CD14-positive monocyte (primary cell): ENCODE data around the gene ITPR1. TPM values are rescaled to one million over a fixed set of nuclear protein-coding genes. Genes with fewer than 3 reads are reported as not detected.
A peak's percentile ranks its signal among the peaks of the same experiment; 100 is the strongest.

Experiments
- DNase-seq, 3 donors: peaks; one replicate each; pipeline ENCODE4 v3.0.0-alpha.2; 2011 to 2022
- H2AFZ ChIP-seq: 2 replicates; pipeline ENCODE4 v1.6.0; 2012; ENCODE audit warnings: mild to moderate bottlenecking, low read depth, low read length, inconsistent platforms; ENCODE audit not compliant: insufficient read depth, poor library complexity, severe bottlenecking
- H3K27ac ChIP-seq, 2 donors: 1 replicate in 1 of 2; 2 replicates in 1 of 2; pipeline ENCODE4 v1.5.1; 2012 to 2013; ENCODE audit warnings: low read length in 2 of 2, control low read depth in 1 of 2, inconsistent platforms in 1 of 2, low read depth in 1 of 2, mild to moderate bottlenecking in 1 of 2
- H3K27me3 ChIP-seq, 2 donors: one replicate each; pipeline versions ENCODE4 v1.6.0 to v1.6.1; 2011 to 2013; ENCODE audit warnings: low read length in 2 of 2; ENCODE audit not compliant: control insufficient read depth in 2 of 2, insufficient read depth in 2 of 2
- H3K36me3 ChIP-seq, 2 donors: replicated peaks in 1 of 2; 1 replicate in 1 of 2; 2 replicates in 1 of 2; pipeline versions ENCODE4 v1.5.1 to v1.6.1; 2012 to 2013; ENCODE audit warnings: low read length in 2 of 2, control low read depth in 1 of 2, inconsistent platforms in 1 of 2, mild to moderate bottlenecking in 1 of 2; ENCODE audit not compliant: insufficient read depth in 2 of 2, control insufficient read depth in 1 of 2
- H3K4me1 ChIP-seq, 2 donors: 1 replicate in 1 of 2; 2 replicates in 1 of 2; pipeline versions ENCODE4 v1.5.1 to v1.6.1; 2012 to 2013; ENCODE audit warnings: low read length in 2 of 2, control low read depth in 1 of 2, inconsistent platforms in 1 of 2, mild to moderate bottlenecking in 1 of 2, moderate library complexity in 1 of 2; ENCODE audit not compliant: insufficient read depth in 2 of 2, control insufficient read depth in 1 of 2
- H3K4me2 ChIP-seq: replicated peaks from 2 replicates; pipeline ENCODE3; 2012; ENCODE audit warnings: low read length, moderate library complexity, mild to moderate bottlenecking; ENCODE audit not compliant: poor library complexity, severe bottlenecking; ENCODE audit errors: extremely low read depth
- H3K4me3 ChIP-seq, 3 experiments: fragments of 200-600 bp in 1 of 3; sonication (generic) in 1 of 3; replicated peaks in 1 of 3; 1 replicate in 2 of 3; 2 replicates in 1 of 3; pipeline ENCODE4 v1.5.1; 2011 to 2013; ENCODE audit warnings: low read length in 3 of 3, mild to moderate bottlenecking in 3 of 3, control low read depth in 2 of 3, low read depth in 2 of 3, inconsistent platforms in 1 of 3, moderate library complexity in 1 of 3
- H3K79me2 ChIP-seq: 2 replicates; pipeline ENCODE4 v1.6.0; 2012; ENCODE audit warnings: mild to moderate bottlenecking, control low read depth, inconsistent platforms, low read length, moderate library complexity; ENCODE audit not compliant: insufficient read depth
- H3K9ac ChIP-seq: 2 replicates; pipeline ENCODE4 v1.6.0; 2017; ENCODE audit warnings: low read length, mild to moderate bottlenecking; ENCODE audit not compliant: insufficient read depth, poor library complexity, severe bottlenecking
- H3K9me3 ChIP-seq, 2 donors: replicated peaks in 1 of 2; 1 replicate in 1 of 2; 2 replicates in 1 of 2; pipeline versions ENCODE4 v1.5.1 to v1.6.1; 2012 to 2013; ENCODE audit warnings: low read length in 2 of 2, control low read depth in 1 of 2; ENCODE audit not compliant: control insufficient read depth in 1 of 2, insufficient read depth in 1 of 2
- H4K20me1 ChIP-seq: 2 replicates; pipeline ENCODE4 v1.6.0; 2012; ENCODE audit warnings: mild to moderate bottlenecking, low read length, control low read depth, moderate library complexity; ENCODE audit not compliant: insufficient read depth
- H3K27ac Mint-ChIP-seq, 7 donors: one replicate each; pipeline ENCODE4 v1.8.0; 2020; ENCODE audit warnings: mild to moderate bottlenecking in 7 of 7, mixed read lengths in 7 of 7, moderate library complexity in 6 of 7, inconsistent platforms in 2 of 7
- H3K27me3 Mint-ChIP-seq, 3 donors: one replicate each; pipeline ENCODE4 v1.8.0; 2021 to 2022; ENCODE audit warnings: low read depth in 3 of 3, mild to moderate bottlenecking in 3 of 3, mixed read lengths in 3 of 3, moderate library complexity in 3 of 3, inconsistent platforms in 1 of 3
- H3K36me3 Mint-ChIP-seq, 2 donors: one replicate each; pipeline ENCODE4 v1.8.0; 2020; ENCODE audit warnings: mixed read lengths in 2 of 2, inconsistent platforms in 1 of 2, mild to moderate bottlenecking in 1 of 2
- H3K4me1 Mint-ChIP-seq: one replicate; pipeline ENCODE4 v1.8.0; 2020; ENCODE audit warnings: mild to moderate bottlenecking, mixed read lengths
- H3K4me3 Mint-ChIP-seq, 2 donors: one replicate each; pipeline ENCODE4 v1.8.0; 2020; ENCODE audit warnings: mild to moderate bottlenecking in 2 of 2, mixed read lengths in 2 of 2, moderate library complexity in 1 of 2
- H3K9me3 Mint-ChIP-seq, 7 donors: one replicate each; pipeline ENCODE4 v1.8.0; 2020 to 2022; ENCODE audit warnings: mixed read lengths in 7 of 7, mild to moderate bottlenecking in 6 of 7, moderate library complexity in 6 of 7, inconsistent platforms in 2 of 7
- CTCF ChIP-seq: fragments of 200-600 bp; IDR thresholded peaks from one replicate; pipeline ENCODE4 v1.8.0; 2022; ENCODE audit warnings: antibody characterized with exemption, mild to moderate bottlenecking
- WGBS: methylation state at CpG from one replicate; pipeline ENCODE4 v1.1.5; 2013; ENCODE audit warnings: missing lambda C conversion rate; ENCODE audit not compliant: insufficient coverage; 5-methylcytosine and 5-hydroxymethylcytosine counted together
- intact Hi-C, 2 donors: fragments of 100-400 bp; cut with micrococcal nuclease; formaldehyde crosslinking; loops; one replicate each; pipeline versions ENCODE4 v1.15.0 to v1.15.1; 2023
- polyA plus RNA-seq, 3 donors: library from polyadenylated mRNA; depleted of rRNA in 1 of 3; unstranded in 2 of 3; stranded (reverse) in 1 of 3; fragments of 300-500 nt in 2 of 3; fragments of >200 nt in 1 of 3; fragmentation: Illumina TruSeq in 2 of 3; gene quantifications; 1 replicate in 2 of 3; 2 replicates in 1 of 3; pipeline ENCODE4 v1.2.3, GENCODE V29; 2012 to 2021

ITPR1 gene
- polyA plus RNA-seq, 3 donors, result 3.2 to 21.1 (median 7.1) TPM

DNA sequence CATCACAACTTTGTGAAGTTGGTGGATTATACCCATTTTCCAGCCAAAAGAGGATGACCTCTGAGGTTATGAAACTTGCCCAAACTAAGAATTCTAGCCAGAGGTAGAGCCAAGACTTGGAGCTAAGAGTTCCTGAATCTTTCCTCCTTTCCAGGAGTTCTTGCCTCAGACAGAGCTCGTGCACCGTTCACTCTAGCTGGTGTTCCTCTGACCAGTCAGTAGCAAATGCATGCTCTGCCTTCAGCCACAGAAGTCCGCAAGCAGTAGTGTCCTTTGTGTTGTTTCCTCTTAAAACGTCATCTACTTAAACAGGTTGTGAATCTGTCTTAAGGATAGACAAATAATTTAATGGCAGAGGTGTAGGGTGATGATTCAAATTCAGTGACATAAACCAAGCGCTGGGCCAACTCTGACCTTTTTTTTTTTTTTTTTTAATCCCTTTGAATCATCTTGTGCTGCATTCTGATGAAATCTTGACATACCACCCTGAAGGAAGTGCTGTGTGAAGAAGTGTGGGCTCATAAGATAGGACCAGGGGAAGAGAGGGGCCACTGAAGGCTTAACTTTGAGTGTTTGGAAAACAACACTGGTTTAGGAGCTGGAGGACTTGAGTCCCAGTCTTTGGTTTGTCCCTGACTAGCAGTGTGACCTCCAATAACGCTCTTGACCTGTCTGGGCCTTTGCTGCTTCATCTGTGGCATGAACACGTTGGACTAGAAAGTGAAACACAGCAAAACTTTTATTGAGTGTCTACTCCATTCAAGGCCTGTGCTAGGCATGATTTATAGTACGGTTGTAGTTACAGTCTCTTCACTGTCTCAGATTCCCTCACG is 53.4 kb downstream of the ITPR1 start:
- Histone ChIP-seq H3K4me3 (no peak overlapping the region), H3K27ac (peak overlapping the region in 1 of 2 donors; percentile 68), H2AFZ (no peak overlapping the region), H3K36me3 (no peaks in the 10 kb centered on the region), H3K4me2 (no peak overlapping the region), H3K4me1 (peaks cover 41 to 59% of the 10 kb centered on the region in 2 donors), H3K9me3 (no peaks in the 10 kb centered on the region), H3K9ac (no peak overlapping the region), H3K79me2 (peaks cover 41% of the 10 kb centered on the region), H3K27me3 (no peaks in the 10 kb centered on the region), H4K20me1 (peaks cover 10% of the 10 kb centered on the region)
- H3K4me3 Mint-ChIP-seq, result no peak overlapping the region
- WGBS, result 54% methylated on average over 3 of the region's 9 CpGs
- H3K4me1 Mint-ChIP-seq, result peaks cover 35% of the 10 kb centered on the region
- H3K27me3 Mint-ChIP-seq, result no peaks in the 10 kb centered on the region
- DNase-seq, result peak in 1 of 3 donors; percentile 41
- peak overlapping the region in 4 of 7 donors; percentile 15 to 84 (median 31) for H3K27ac Mint-ChIP-seq
- intact Hi-C loops, result no loop called here
- H3K9me3 Mint-ChIP-seq, result no peaks in the 10 kb centered on the region
- TF ChIP-seq CTCF, result no peak
- peaks cover 9 to 11% of the 10 kb centered on the region in 2 donors for H3K36me3 Mint-ChIP-seq

DNA sequence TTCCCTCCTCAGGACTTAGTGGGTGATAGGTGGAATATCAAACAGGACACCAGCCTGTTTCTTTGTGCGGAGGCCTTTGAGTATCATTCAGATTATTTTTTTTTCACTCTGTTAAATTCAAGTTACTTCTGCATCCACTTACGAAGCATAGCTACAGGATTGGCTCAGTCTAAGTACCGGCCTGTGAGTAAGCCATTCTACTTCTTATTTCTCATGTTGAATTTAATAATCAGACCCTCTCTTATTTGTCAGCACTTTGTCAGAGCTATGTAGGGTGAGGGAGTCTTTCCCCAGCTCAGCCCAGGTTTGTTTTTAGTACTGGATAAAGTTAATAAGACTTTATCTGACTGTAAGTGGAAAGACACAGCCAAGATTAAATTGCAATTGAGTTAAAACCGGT is 54.7 kb downstream of the ITPR1 start:
- no peaks in the 10 kb centered on the region for H3K9me3 ChIP-seq
- no peak overlapping the region for H3K4me3 ChIP-seq
- intact Hi-C loops, result loop anchor here in 1 of 2 donors (2.0 kb wide), 1 partner anchor 17 kb away; no protein-coding TSS in a partner anchor
- H3K4me3 Mint-ChIP-seq, result no peak overlapping the region
- no peak for TF ChIP-seq CTCF
- DNase-seq, result peak in 2 of 3 donors; percentile 54 to 78
- H4K20me1 ChIP-seq, result peaks cover 7% of the 10 kb centered on the region
- no CpG with 5 or more reads among the region's 4 CpGs for WGBS
- H3K36me3 Mint-ChIP-seq, result peaks cover 9 to 13% of the 10 kb centered on the region in 2 donors
- H3K4me1 Mint-ChIP-seq, result peaks cover 29% of the 10 kb centered on the region
- H3K9ac ChIP-seq, result no peak overlapping the region
- peak overlapping the region in 1 of 7 donors; percentile 91 for H3K27ac Mint-ChIP-seq
- no peaks in the 10 kb centered on the region for H3K36me3 ChIP-seq
- H3K27me3 Mint-ChIP-seq, result no peaks in the 10 kb centered on the region
- peak overlapping the region in 1 of 2 donors; percentile 68 for H3K27ac ChIP-seq
- no peak overlapping the region for H3K4me2 ChIP-seq
- no peak overlapping the region for H2AFZ ChIP-seq
- peaks cover 28% of the 10 kb centered on the region for H3K79me2 ChIP-seq
- no peaks in the 10 kb centered on the region for H3K27me3 ChIP-seq
- H3K4me1 ChIP-seq, result peaks cover 38 to 50% of the 10 kb centered on the region in 2 donors
- no peaks in the 10 kb centered on the region for H3K9me3 Mint-ChIP-seq
